Osteocyte (in vitro differentiated cells): ENCODE results near the gene CDK10. TPM values are rescaled to one million over a fixed set of nuclear protein-coding genes. Genes with fewer than 3 reads are reported as not detected.

ENCODE experiments used
- DNase-seq: peaks from one replicate; pipeline ENCODE4 v3.0.0; 2021; ENCODE audit warnings: mixed read lengths; ENCODE audit not compliant: unreplicated experiment; ENCODE audit errors: extremely low spot score
- H3K27ac Mint-ChIP-seq: one replicate; pipeline ENCODE4 v1.8.0; 2021; ENCODE audit warnings: mild to moderate bottlenecking, mixed read lengths; ENCODE audit not compliant: unreplicated experiment
- H3K27me3 Mint-ChIP-seq: one replicate; pipeline ENCODE4 v1.8.0; 2021; ENCODE audit warnings: mixed read lengths; ENCODE audit not compliant: unreplicated experiment
- H3K36me3 Mint-ChIP-seq: one replicate; pipeline ENCODE4 v1.8.0; 2021; ENCODE audit warnings: mixed read lengths; ENCODE audit not compliant: unreplicated experiment
- H3K4me1 Mint-ChIP-seq: one replicate; pipeline ENCODE4 v1.8.0; 2021; ENCODE audit warnings: mixed read lengths; ENCODE audit not compliant: unreplicated experiment
- H3K4me3 Mint-ChIP-seq: one replicate; pipeline ENCODE4 v1.8.0; 2021; ENCODE audit warnings: mild to moderate bottlenecking, moderate library complexity, mixed read lengths; ENCODE audit not compliant: unreplicated experiment
- H3K9me3 Mint-ChIP-seq: one replicate; pipeline ENCODE4 v1.8.0; 2021; ENCODE audit warnings: mixed read lengths; ENCODE audit not compliant: unreplicated experiment
- long read RNA-seq: library from polyadenylated mRNA; unstranded; transcript quantifications from one replicate; pipeline ENCODE4 v2.0.0, GENCODE V29; 2021
- total RNA-seq: library from RNA; stranded (reverse); gene quantifications from 2 replicates; pipeline ENCODE4 v1.2.1, GENCODE V29; 2021
- TF ChIP-seq, protein P1 (sequence below): fragments of 200-600 bp; sonication (generic); IDR thresholded peaks from 2 replicates; pipeline ENCODE4 v1.5.0; 2021; ENCODE audit warnings: antibody characterized with exemption, mild to moderate bottlenecking, moderate library complexity

CDK10 gene, protein sequence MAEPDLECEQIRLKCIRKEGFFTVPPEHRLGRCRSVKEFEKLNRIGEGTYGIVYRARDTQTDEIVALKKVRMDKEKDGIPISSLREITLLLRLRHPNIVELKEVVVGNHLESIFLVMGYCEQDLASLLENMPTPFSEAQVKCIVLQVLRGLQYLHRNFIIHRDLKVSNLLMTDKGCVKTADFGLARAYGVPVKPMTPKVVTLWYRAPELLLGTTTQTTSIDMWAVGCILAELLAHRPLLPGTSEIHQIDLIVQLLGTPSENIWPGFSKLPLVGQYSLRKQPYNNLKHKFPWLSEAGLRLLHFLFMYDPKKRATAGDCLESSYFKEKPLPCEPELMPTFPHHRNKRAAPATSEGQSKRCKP
- 67.2 and 91.5 TPM in 2 replicates for total RNA-seq
- long read RNA-seq, transcript CDK10-202 (13 exons, 1,798 nt), result major isoform, 10 of 38 reads
- long read RNA-seq, partial matches to known transcripts, result 1 of 38 reads
- long read RNA-seq, other reads (novel, unspliced or antisense), result 23 of 38 reads

DNA sequence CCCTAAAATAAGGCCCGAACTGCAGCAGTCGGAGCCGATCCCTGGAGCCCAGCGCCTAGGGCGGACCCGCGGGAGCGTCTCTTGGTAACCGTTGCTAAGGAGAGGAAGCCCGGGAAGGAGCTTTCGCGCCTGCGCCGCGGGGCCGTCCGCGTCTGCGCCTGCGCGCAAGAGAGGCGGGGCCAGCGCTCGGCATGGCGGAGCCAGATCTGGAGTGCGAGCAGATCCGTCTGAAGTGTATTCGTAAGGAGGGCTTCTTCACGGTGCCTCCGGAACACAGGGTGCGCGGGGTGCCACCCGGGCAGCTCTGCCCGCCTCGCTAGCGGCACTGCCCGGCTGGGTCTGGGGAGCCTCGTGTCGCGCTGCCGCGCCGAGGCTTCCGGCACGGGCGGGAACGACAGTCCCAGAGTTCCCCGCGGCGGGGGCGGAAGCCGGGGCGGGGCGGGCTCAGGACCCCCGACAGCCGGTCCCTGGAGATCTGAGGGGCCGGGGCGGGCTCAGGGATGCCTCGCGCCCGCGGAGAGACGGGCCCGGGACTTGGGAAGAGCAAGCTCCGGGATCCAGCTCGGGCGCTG lies at the start of gene CDK10:
CDK10 (plus strand) TSS at position 170 of the 572 bp plus-strand sequence; CDS start at position 192, 22 bp downstream.
- TF ChIP-seq, protein P1, sequence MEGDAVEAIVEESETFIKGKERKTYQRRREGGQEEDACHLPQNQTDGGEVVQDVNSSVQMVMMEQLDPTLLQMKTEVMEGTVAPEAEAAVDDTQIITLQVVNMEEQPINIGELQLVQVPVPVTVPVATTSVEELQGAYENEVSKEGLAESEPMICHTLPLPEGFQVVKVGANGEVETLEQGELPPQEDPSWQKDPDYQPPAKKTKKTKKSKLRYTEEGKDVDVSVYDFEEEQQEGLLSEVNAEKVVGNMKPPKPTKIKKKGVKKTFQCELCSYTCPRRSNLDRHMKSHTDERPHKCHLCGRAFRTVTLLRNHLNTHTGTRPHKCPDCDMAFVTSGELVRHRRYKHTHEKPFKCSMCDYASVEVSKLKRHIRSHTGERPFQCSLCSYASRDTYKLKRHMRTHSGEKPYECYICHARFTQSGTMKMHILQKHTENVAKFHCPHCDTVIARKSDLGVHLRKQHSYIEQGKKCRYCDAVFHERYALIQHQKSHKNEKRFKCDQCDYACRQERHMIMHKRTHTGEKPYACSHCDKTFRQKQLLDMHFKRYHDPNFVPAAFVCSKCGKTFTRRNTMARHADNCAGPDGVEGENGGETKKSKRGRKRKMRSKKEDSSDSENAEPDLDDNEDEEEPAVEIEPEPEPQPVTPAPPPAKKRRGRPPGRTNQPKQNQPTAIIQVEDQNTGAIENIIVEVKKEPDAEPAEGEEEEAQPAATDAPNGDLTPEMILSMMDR, result no peak
- Mint-ChIP-seq H3K36me3 (peaks cover 20% of the 10 kb centered on the region), H3K4me3 (peak within 1 kb of the TSS; percentile 90), H3K9me3 (no peaks in the 10 kb centered on the region), H3K27ac (peak within 1 kb of the TSS; percentile 93), H3K4me1 (peaks cover 14% of the 10 kb centered on the region), H3K27me3 (no peaks in the 10 kb centered on the region)
- peak; percentile 98 for DNase-seq

DNA sequence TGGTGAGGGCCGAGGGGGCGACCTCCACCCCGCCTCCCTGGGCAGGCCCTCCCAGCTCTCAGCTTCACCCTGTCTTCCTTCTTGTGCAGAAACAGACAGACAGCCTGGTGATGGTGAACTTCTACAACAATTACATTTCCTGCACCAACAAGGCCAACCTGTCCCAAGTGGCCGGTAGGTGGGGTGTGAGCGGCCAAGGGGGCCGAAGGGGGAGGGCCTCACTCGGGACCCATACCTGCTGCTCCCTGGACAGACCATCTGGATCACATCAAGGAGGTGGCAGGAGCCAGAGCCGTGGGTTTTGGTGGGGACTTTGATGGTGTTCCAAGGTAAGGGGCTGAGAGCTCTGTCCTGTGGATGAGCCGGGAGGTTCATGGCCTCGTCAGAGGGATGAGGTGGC lies 49.1 kb upstream of the CDK10 start:
- Mint-ChIP-seq H3K9me3 (no peaks in the 10 kb centered on the region), H3K27me3 (no peaks in the 10 kb centered on the region), H3K4me1 (peaks cover 14% of the 10 kb centered on the region), H3K27ac (no peak overlapping the region), H3K36me3 (no peaks in the 10 kb centered on the region), H3K4me3 (no peak overlapping the region)
- TF ChIP-seq, protein P1, result no peak
- DNase-seq, result no peak

DNA sequence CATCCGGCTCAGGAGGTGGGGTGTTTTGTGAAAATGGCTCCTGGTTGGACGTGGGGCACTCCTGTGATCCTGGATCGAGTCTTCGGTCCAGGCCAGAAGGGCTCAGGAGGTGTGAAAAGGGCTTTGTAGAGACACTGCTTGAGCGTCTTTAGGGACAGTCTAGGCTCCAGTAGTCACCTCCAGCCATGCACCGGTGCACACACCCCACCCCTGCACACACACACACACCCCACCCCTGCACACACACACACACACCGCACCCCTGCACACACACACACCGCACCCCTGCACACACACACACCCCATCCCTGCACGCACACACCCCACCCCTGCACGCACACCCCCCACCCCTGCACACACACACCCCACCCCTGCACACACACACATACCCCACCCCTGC lies 48.0 kb upstream of the CDK10 start:
- Mint-ChIP-seq H3K27me3 (no peaks in the 10 kb centered on the region), H3K27ac (no peak overlapping the region), H3K4me1 (peaks cover 6% of the 10 kb centered on the region), H3K36me3 (no peaks in the 10 kb centered on the region), H3K9me3 (no peaks in the 10 kb centered on the region), H3K4me3 (no peak overlapping the region)
- DNase-seq, result no peak
- TF ChIP-seq, protein P1, result no peak

DNA sequence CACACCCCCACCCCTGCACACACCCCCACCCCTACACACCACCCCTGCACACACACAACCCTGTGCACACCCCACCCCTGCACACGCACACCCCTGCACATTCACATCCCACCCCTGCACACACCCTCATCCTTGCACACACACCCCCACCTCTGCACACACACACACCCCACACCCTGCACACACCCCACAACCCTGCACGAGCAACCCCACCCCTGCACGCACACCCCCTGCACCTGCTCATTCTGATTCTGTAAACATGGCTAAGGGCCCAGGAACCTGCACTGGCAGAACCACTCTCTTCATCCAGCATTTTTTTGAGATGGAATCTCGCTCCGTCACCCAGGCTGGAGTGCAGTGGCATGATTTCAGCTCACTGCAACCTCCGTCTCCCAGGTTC lies 47.1 kb upstream of the CDK10 start:
- TF ChIP-seq, protein P1, result no peak
- no peak for DNase-seq
- H3K27me3 Mint-ChIP-seq, result no peaks in the 10 kb centered on the region
- no peaks in the 10 kb centered on the region for H3K9me3 Mint-ChIP-seq
- H3K36me3 Mint-ChIP-seq, result no peaks in the 10 kb centered on the region
- H3K4me3 Mint-ChIP-seq, result no peak overlapping the region
- no peak overlapping the region for H3K27ac Mint-ChIP-seq
- H3K4me1 Mint-ChIP-seq, result peaks cover 6% of the 10 kb centered on the region

DNA sequence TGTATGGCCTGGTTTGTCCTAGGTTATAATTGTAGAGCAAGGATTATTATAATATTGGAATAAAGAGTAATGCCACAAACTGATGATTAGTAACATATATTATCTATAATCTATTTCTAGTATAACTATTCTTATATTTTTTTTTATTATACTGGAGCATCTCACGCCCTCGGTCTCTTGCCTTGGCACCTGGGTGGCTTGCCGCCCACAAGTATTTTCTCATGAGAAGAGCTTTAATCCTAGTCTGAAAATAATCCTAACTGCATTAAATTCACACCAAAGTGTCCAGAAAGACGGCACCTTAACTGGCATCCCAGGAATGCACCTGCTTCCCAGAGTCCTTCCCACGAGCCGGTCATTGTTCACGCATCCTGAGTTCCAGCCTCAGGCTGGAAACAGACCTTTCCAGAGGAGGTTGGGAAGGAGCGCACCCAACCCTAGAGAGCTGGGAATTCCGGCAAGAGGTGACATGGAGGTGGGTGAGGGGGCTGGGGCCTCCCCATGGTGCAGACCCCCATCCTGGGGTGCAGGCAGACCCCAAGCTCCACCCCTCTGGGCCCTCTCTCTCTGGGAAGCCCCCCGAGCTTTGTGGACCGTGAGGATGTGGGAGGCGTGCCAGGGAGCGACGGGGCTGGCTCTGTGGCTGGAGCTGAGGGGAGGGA lies 44.9 kb upstream of the CDK10 start:
- Mint-ChIP-seq H3K27ac (no peak overlapping the region), H3K27me3 (no peaks in the 10 kb centered on the region), H3K36me3 (peaks cover 14% of the 10 kb centered on the region), H3K4me3 (no peak overlapping the region), H3K4me1 (peaks cover 6% of the 10 kb centered on the region), H3K9me3 (no peaks in the 10 kb centered on the region)
- TF ChIP-seq, protein P1, result no peak
- no peak for DNase-seq
